ENCODE results near the gene RIN3. TPM values are rescaled to one million over a fixed set of nuclear protein-coding genes. Genes with fewer than 3 reads are reported as not detected.

Gene RIN3
- total and polyA plus RNA-seq, 7 experiments from 2014 or later: 27.2 to 182 (median 114) TPM

- ChIA-PET CTCF (interaction anchor here (0.6 to 1.0 kb wide), 3 partner anchors 10 to 31 kb away, joined by 3 to 5 read pairs (median 3); no protein-coding TSS in a partner anchor), POLR2A (no interaction called here)
- intact Hi-C loops (cut with micrococcal nuclease): no loop called here
- ATAC-seq (no peak), DNase-seq (no peak)
- H3K27me3 Mint-ChIP-seq: peaks cover 0 to 13% (median 0%) of the 10 kb centered on the region in 5 donors
- peaks cover 0 to 15% (median 4%) of the 10 kb centered on the region in 11 donors for H3K9me3 Mint-ChIP-seq
- Histone ChIP-seq H3K4me3 (ENCODE audit: low read length) (no peak overlapping the region), H3K27me3 (ENCODE audit: control insufficient read depth in 2 of 2, insufficient read depth in 2 of 2, low read length in 2 of 2) (no peaks in the 10 kb centered on the region), H3K4me1 (ENCODE audit: control insufficient read depth in 2 of 2, insufficient read depth in 2 of 2, low read length in 2 of 2) (peaks cover 13 to 32% of the 10 kb centered on the region in 2 donors), H3K27ac (ENCODE audit: low read depth, low read length) (no peak overlapping the region), H3K9me3 (ENCODE audit: control insufficient read depth in 2 of 3, low read length in 3 of 3) (peaks cover 0 to 8% (median 0%) of the 10 kb centered on the region in 3 experiments), H3K36me3 (ENCODE audit: control insufficient read depth in 2 of 3, insufficient read depth in 3 of 3, low read length in 3 of 3) (peaks cover 0 to 7% (median 0%) of the 10 kb centered on the region in 3 experiments)
- H3K27ac Mint-ChIP-seq: peak overlapping the region in 2 of 9 donors; percentile 28 to 29
- H3K4me1 Mint-ChIP-seq: peaks cover 22 to 64% (median 48%) of the 10 kb centered on the region in 7 donors
- no peak overlapping the region for H3K4me3 Mint-ChIP-seq
- peaks cover 14 to 29% (median 16%) of the 10 kb centered on the region in 5 donors for H3K36me3 Mint-ChIP-seq
Observed at GRCh38 chr14:92567173-92567725, 53.7 kb downstream of the RIN3 start.

- Histone ChIP-seq H3K36me3 (ENCODE audit: control insufficient read depth in 2 of 3, insufficient read depth in 3 of 3, low read length in 3 of 3) (peaks cover 0 to 7% (median 0%) of the 10 kb centered on the region in 3 experiments), H3K9me3 (ENCODE audit: control insufficient read depth in 2 of 3, low read length in 3 of 3) (peaks cover 0 to 8% (median 0%) of the 10 kb centered on the region in 3 experiments), H3K4me3 (ENCODE audit: low read length) (peak overlapping the region; percentile 29), H3K4me1 (ENCODE audit: control insufficient read depth in 2 of 2, insufficient read depth in 2 of 2, low read length in 2 of 2) (peaks cover 13 to 32% of the 10 kb centered on the region in 2 donors), H3K27me3 (ENCODE audit: control insufficient read depth in 2 of 2, insufficient read depth in 2 of 2, low read length in 2 of 2) (no peaks in the 10 kb centered on the region), H3K27ac (ENCODE audit: low read depth, low read length) (peak overlapping the region; percentile 42)
- peak; percentile 85 for ATAC-seq
- Mint-ChIP-seq H3K27me3 (peaks cover 0 to 23% (median 0%) of the 10 kb centered on the region in 5 donors), H3K4me3 (peak overlapping the region; percentile 46 to 91 (median 76)), H3K27ac (peak overlapping the region; percentile 75 to 99 (median 94)), H3K4me1 (peaks cover 20 to 54% (median 45%) of the 10 kb centered on the region in 7 donors), H3K9me3 (peaks cover 0 to 15% (median 4%) of the 10 kb centered on the region in 11 donors), H3K36me3 (peaks cover 14 to 29% (median 16%) of the 10 kb centered on the region in 5 donors)
- intact Hi-C loops (cut with micrococcal nuclease): loop anchor here in 1 of 2 donors (2.0 kb wide), 1 partner anchor 18 kb away; no protein-coding TSS in a partner anchor
- ChIA-PET POLR2A (interaction anchor here (0.6 to 1.5 kb wide), 7 partner anchors 9 to 210 kb away, joined by 3 to 6 read pairs (median 4); no protein-coding TSS in a partner anchor), CTCF (no interaction called here)
- DNase-seq: peak in 2 of 9 donors; percentile 27 to 40
Observed at GRCh38 chr14:92568621-92569479, 55.3 kb downstream of the RIN3 start.

GRCh38 chr14:92570674-92571262 lies 57.2 kb downstream of the RIN3 start:
- no peaks in the 10 kb centered on the region for H3K27me3 ChIP-seq (ENCODE audit: control insufficient read depth in 2 of 2, insufficient read depth in 2 of 2, low read length in 2 of 2)
- no peak overlapping the region for H3K4me3 Mint-ChIP-seq
- H3K36me3 ChIP-seq (ENCODE audit: control insufficient read depth in 2 of 3, insufficient read depth in 3 of 3, low read length in 3 of 3): peaks cover 0 to 7% (median 0%) of the 10 kb centered on the region in 3 experiments
- H3K27ac Mint-ChIP-seq: peak overlapping the region in 3 of 9 donors; percentile 27 to 96 (median 75)
- peaks cover 0 to 15% (median 4%) of the 10 kb centered on the region in 11 donors for H3K9me3 Mint-ChIP-seq
- no peak overlapping the region for H3K27ac ChIP-seq (ENCODE audit: low read depth, low read length)
- POLR2A ChIA-PET: interaction anchor here (1.4 kb wide), 1 partner anchor 11 kb away, joined by 5 read pairs; no protein-coding TSS in a partner anchor
- intact Hi-C loops (cut with micrococcal nuclease): no loop called here
- H3K9me3 ChIP-seq (ENCODE audit: control insufficient read depth in 2 of 3, low read length in 3 of 3): peaks cover 0 to 8% (median 0%) of the 10 kb centered on the region in 3 experiments
- DNase-seq (no peak), ATAC-seq (no peak)
- no peak overlapping the region for H3K4me3 ChIP-seq (ENCODE audit: low read length)
- H3K4me1 ChIP-seq (ENCODE audit: control insufficient read depth in 2 of 2, insufficient read depth in 2 of 2, low read length in 2 of 2): peaks cover 13 to 36% of the 10 kb centered on the region in 2 donors
- peaks cover 21 to 55% (median 50%) of the 10 kb centered on the region in 7 donors for H3K4me1 Mint-ChIP-seq
- CTCF ChIA-PET: no interaction called here
- H3K27me3 Mint-ChIP-seq: peaks cover 0 to 33% (median 0%) of the 10 kb centered on the region in 5 donors
- peaks cover 14 to 25% (median 16%) of the 10 kb centered on the region in 5 donors for H3K36me3 Mint-ChIP-seq

- Histone ChIP-seq H3K27me3 (ENCODE audit: control insufficient read depth in 2 of 2, insufficient read depth in 2 of 2, low read length in 2 of 2) (no peaks in the 10 kb centered on the region), H3K4me3 (ENCODE audit: low read length) (no peak overlapping the region), H3K4me1 (ENCODE audit: control insufficient read depth in 2 of 2, insufficient read depth in 2 of 2, low read length in 2 of 2) (peaks cover 20 to 46% of the 10 kb centered on the region in 2 donors), H3K27ac (ENCODE audit: low read depth, low read length) (no peak overlapping the region), H3K9me3 (ENCODE audit: control insufficient read depth in 2 of 3, low read length in 3 of 3) (peaks cover 0 to 2% (median 0%) of the 10 kb centered on the region in 3 experiments), H3K36me3 (ENCODE audit: control insufficient read depth in 2 of 3, insufficient read depth in 3 of 3, low read length in 3 of 3) (no peaks in the 10 kb centered on the region)
- H3K9me3 Mint-ChIP-seq: peaks cover 0 to 9% (median 3%) of the 10 kb centered on the region in 11 donors
- intact Hi-C loops (cut with micrococcal nuclease): no loop called here
- ATAC-seq: no peak
- H3K4me3 Mint-ChIP-seq: no peak overlapping the region
- peak overlapping the region in 1 of 9 donors; percentile 64 for H3K27ac Mint-ChIP-seq
- DNase-seq: no peak
- peaks cover 23 to 68% (median 62%) of the 10 kb centered on the region in 7 donors for H3K4me1 Mint-ChIP-seq
- H3K27me3 Mint-ChIP-seq: peaks cover 0 to 44% (median 0%) of the 10 kb centered on the region in 5 donors
- peaks cover 6 to 21% (median 7%) of the 10 kb centered on the region in 5 donors for H3K36me3 Mint-ChIP-seq
- CTCF ChIA-PET: no interaction called here
- POLR2A ChIA-PET: no interaction called here
Observed at GRCh38 chr14:92572050-92572449, 58.5 kb downstream of the RIN3 start.

GRCh38 chr14:92573761-92574498 lies 60.3 kb downstream of the RIN3 start:
- H3K27ac Mint-ChIP-seq: peak overlapping the region in 2 of 9 donors; percentile 44 to 59
- Histone ChIP-seq H3K4me1 (ENCODE audit: control insufficient read depth in 2 of 2, insufficient read depth in 2 of 2, low read length in 2 of 2) (peaks cover 29 to 50% of the 10 kb centered on the region in 2 donors), H3K36me3 (ENCODE audit: control insufficient read depth in 2 of 3, insufficient read depth in 3 of 3, low read length in 3 of 3) (no peaks in the 10 kb centered on the region), H3K4me3 (ENCODE audit: low read length) (no peak overlapping the region), H3K27me3 (ENCODE audit: control insufficient read depth in 2 of 2, insufficient read depth in 2 of 2, low read length in 2 of 2) (no peaks in the 10 kb centered on the region), H3K9me3 (ENCODE audit: control insufficient read depth in 2 of 3, low read length in 3 of 3) (no peaks in the 10 kb centered on the region), H3K27ac (ENCODE audit: low read depth, low read length) (no peak overlapping the region)
- intact Hi-C loops (cut with micrococcal nuclease): no loop called here
- ChIA-PET POLR2A (interaction anchor here (1.2 kb wide), 1 partner anchor 10 kb away, joined by 3 read pairs; no protein-coding TSS in a partner anchor), CTCF (no interaction called here)
- peaks cover 0 to 18% (median 0%) of the 10 kb centered on the region in 5 donors for H3K36me3 Mint-ChIP-seq
- no peaks in the 10 kb centered on the region for H3K9me3 Mint-ChIP-seq
- H3K4me3 Mint-ChIP-seq: no peak overlapping the region
- ATAC-seq: no peak
- no peak for DNase-seq
- H3K27me3 Mint-ChIP-seq: peaks cover 0 to 47% (median 0%) of the 10 kb centered on the region in 5 donors
- H3K4me1 Mint-ChIP-seq: peaks cover 31 to 73% (median 66%) of the 10 kb centered on the region in 7 donors

Measured in naive thymus-derived CD4-positive, alpha-beta T cell (primary cell).